Measurements from ENCODE around the gene MBD5. TPM values are rescaled to one million over a fixed set of nuclear protein-coding genes. Genes with fewer than 3 reads are reported as not detected.

Gene MBD5
- polyA plus RNA-seq, 1 donor (not counting 4 experiments of a cell fraction or from before 2014, with no cell fraction given) = 20.1 TPM

GRCh38 chr2:148218326-148219075 lies 197.6 kb downstream of the MBD5 start:
- Histone ChIP-seq H3K4me3 (ENCODE audit: control insufficient read depth in 2 of 3, extremely low read depth in 1 of 3, insufficient read depth in 2 of 3, low read depth in 1 of 3, low read length in 3 of 3) (no peak overlapping the region), H3K9me1 (ENCODE audit: control insufficient read depth, extremely low read depth, insufficient read depth, low read length) (no peaks in the 10 kb centered on the region), H3K27ac (ENCODE audit: control insufficient read depth, insufficient read depth, low read length) (no peak overlapping the region), H3K4me2 (ENCODE audit: control insufficient read depth, extremely low read depth, insufficient read depth, low read depth, low read length) (no peak overlapping the region), H3K79me2 (ENCODE audit: control insufficient read depth, insufficient read depth, low read length) (no peaks in the 10 kb centered on the region), H4K20me1 (ENCODE audit: control insufficient read depth, extremely low read depth, insufficient read depth, low read length) (no peaks in the 10 kb centered on the region), H3K27me3 (ENCODE audit: control insufficient read depth, extremely low read depth, insufficient read depth, low read length) (no peaks in the 10 kb centered on the region), H3K9me3 (ENCODE audit: control insufficient read depth, low read depth, low read length) (no peaks in the 10 kb centered on the region), H3K4me1 (ENCODE audit: control insufficient read depth, extremely low read depth, insufficient read depth, low read length) (no peaks in the 10 kb centered on the region), H3K36me3 (ENCODE audit: control insufficient read depth in 2 of 2, extremely low read depth in 1 of 2, insufficient read depth in 2 of 2, low read length in 2 of 2) (no peaks in the 10 kb centered on the region), H2AFZ (ENCODE audit: control insufficient read depth, low read length) (no peak overlapping the region), H3K9ac (ENCODE audit: control insufficient read depth, extremely low read depth, insufficient read depth, low read length) (no peak overlapping the region)
- no peak for TF ChIP-seq CTCF (optimal IDR thresholded peaks at IDR 0.05 in 1 of 3, IDR thresholded peaks at IDR 0.05 in 1 of 3, conservative IDR thresholded peaks at IDR 0.05 in 1 of 3; ENCODE audit: extremely low read depth in 1 of 3, insufficient read depth in 2 of 3, low read length in 3 of 3)
- TF ChIP-seq EZH2 (IDR thresholded peaks at IDR 0.05; ENCODE audit: low read length) = no peak
- DNase-seq (ENCODE audit: low read depth, low spot score) (no peak), FAIRE-seq (no peak)
- dilution Hi-C loops (cut with MboI; ENCODE audit: extremely low pct_ligation_motif_present, low sequenced_read_pairs) = no loop called here

GRCh38 chr2:148221166-148221565 lies 200.3 kb downstream of the MBD5 start:
- no peaks in the 10 kb centered on the region for H3K36me3 ChIP-seq (ENCODE audit: control insufficient read depth in 2 of 2, extremely low read depth in 1 of 2, insufficient read depth in 2 of 2, low read length in 2 of 2)
- dilution Hi-C loops (cut with MboI; ENCODE audit: extremely low pct_ligation_motif_present, low sequenced_read_pairs) = no loop called here

More at GRCh38 chr2:148221166-148221565, 200.3 kb downstream of the MBD5 start:
- DNase-seq (ENCODE audit: low read depth, low spot score) = no peak
- H3K27ac ChIP-seq (ENCODE audit: control insufficient read depth, insufficient read depth, low read length) = no peak overlapping the region
- no peaks in the 10 kb centered on the region for H3K9me3 ChIP-seq (ENCODE audit: control insufficient read depth, low read depth, low read length)
- no peak overlapping the region for H2AFZ ChIP-seq (ENCODE audit: control insufficient read depth, low read length)
- no peaks in the 10 kb centered on the region for H3K9me1 ChIP-seq (ENCODE audit: control insufficient read depth, extremely low read depth, insufficient read depth, low read length)
- no peaks in the 10 kb centered on the region for H3K4me1 ChIP-seq (ENCODE audit: control insufficient read depth, extremely low read depth, insufficient read depth, low read length)
- H3K4me3 ChIP-seq (ENCODE audit: control insufficient read depth in 2 of 3, extremely low read depth in 1 of 3, insufficient read depth in 2 of 3, low read depth in 1 of 3, low read length in 3 of 3) = no peak overlapping the region
- no peak overlapping the region for H3K9ac ChIP-seq (ENCODE audit: control insufficient read depth, extremely low read depth, insufficient read depth, low read length)
- H3K79me2 ChIP-seq (ENCODE audit: control insufficient read depth, insufficient read depth, low read length) = no peaks in the 10 kb centered on the region
- H3K4me2 ChIP-seq (ENCODE audit: control insufficient read depth, extremely low read depth, insufficient read depth, low read depth, low read length) = no peak overlapping the region
- FAIRE-seq = no peak
- TF ChIP-seq CTCF (optimal IDR thresholded peaks at IDR 0.05 in 1 of 3, IDR thresholded peaks at IDR 0.05 in 1 of 3, conservative IDR thresholded peaks at IDR 0.05 in 1 of 3; ENCODE audit: extremely low read depth in 1 of 3, insufficient read depth in 2 of 3, low read length in 3 of 3) = no peak
- TF ChIP-seq EZH2 (IDR thresholded peaks at IDR 0.05; ENCODE audit: low read length) = no peak
- H4K20me1 ChIP-seq (ENCODE audit: control insufficient read depth, extremely low read depth, insufficient read depth, low read length) = no peaks in the 10 kb centered on the region
- H3K27me3 ChIP-seq (ENCODE audit: control insufficient read depth, extremely low read depth, insufficient read depth, low read length) = no peaks in the 10 kb centered on the region
